HL-60 (cell line): ENCODE results near the gene LAMC2.

Experiments used
- DNase-seq, 2 experiments: peaks; one replicate each; pipeline ENCODE4 v3.0.0-alpha.2; 2010 to 2020; ENCODE audit warnings: low read depth in 1 of 2, low spot score in 1 of 2
- H3K27ac ChIP-seq: fragments of 250-450 bp; sonication (Bioruptor Pico); replicated peaks from 2 replicates; pipeline ENCODE4 v1.5.1; 2020; ENCODE audit warnings: mild to moderate bottlenecking, moderate library complexity
- H3K27me3 ChIP-seq: fragments of 250-450 bp; sonication (Bioruptor Pico); 2 replicates; pipeline ENCODE4 v1.5.1; 2021; ENCODE audit warnings: mild to moderate bottlenecking, moderate library complexity; ENCODE audit not compliant: insufficient read depth, poor library complexity, severe bottlenecking
- H3K4me3 ChIP-seq: replicated peaks from 2 replicates; pipeline ENCODE4 v1.5.1; 2011; ENCODE audit warnings: mild to moderate bottlenecking, control low read depth, low read length; ENCODE audit not compliant: insufficient read depth
- CTCF ChIP-seq: IDR thresholded peaks from one replicate; pipeline ENCODE4 v1.5.1; 2011; ENCODE audit warnings: low read length, control low read depth, inconsistent platforms; ENCODE audit not compliant: insufficient read depth
- GABPA ChIP-seq: IDR thresholded peaks from 2 replicates; pipeline ENCODE4 v1.6.1; 2012; ENCODE audit warnings: low read depth
- POLR2AphosphoS5 ChIP-seq: IDR thresholded peaks from 2 replicates; pipeline ENCODE4 v1.6.1; 2012; ENCODE audit warnings: low read depth
- REST ChIP-seq: IDR thresholded peaks from 2 replicates; pipeline ENCODE4 v1.6.1; 2012; ENCODE audit warnings: low read depth; ENCODE audit not compliant: insufficient replicate concordance
- SPI1 ChIP-seq: IDR thresholded peaks from 2 replicates; pipeline ENCODE4 v1.6.1; 2012; ENCODE audit warnings: low read depth, mild to moderate bottlenecking, borderline replicate concordance

The LAMC2 gene

GRCh38 chr1:183276386-183277080 lies 90.5 kb downstream of the LAMC2 start:
- no peaks in the 10 kb centered on the region for H3K27me3 ChIP-seq
- H3K27ac ChIP-seq: no peak overlapping the region
- TF ChIP-seq REST (no peak), POLR2AphosphoS5 (no peak), CTCF (no peak), GABPA (no peak), SPI1 (no peak)
- no peak for DNase-seq
- H3K4me3 ChIP-seq: no peak overlapping the region

- no peak overlapping the region for H3K27ac ChIP-seq
Observed at GRCh38 chr1:183277821-183278738, 92.0 kb downstream of the LAMC2 start.

More at GRCh38 chr1:183277821-183278738, 92.0 kb downstream of the LAMC2 start:
- TF ChIP-seq POLR2AphosphoS5 (no peak), GABPA (no peak), CTCF (no peak), SPI1 (no peak), REST (no peak)
- DNase-seq: no peak
- Histone ChIP-seq H3K27me3 (no peaks in the 10 kb centered on the region), H3K4me3 (no peak overlapping the region)
